Posterior cingulate gyrus (tissue), 11 donors: ENCODE data around the gene ABCA1.

ENCODE experiments used
- DNase-seq, 10 donors: peaks; one replicate each; pipeline versions ENCODE4 v3.0.0 to v3.0.0-alpha.2; 2020 to 2021; ENCODE audit warnings: mixed read lengths in 3 of 10
- intact Hi-C: fragments of 100-400 bp; cut with DNase I; formaldehyde crosslinking; loops from one replicate; pipeline ENCODE4 v1.15.1; 2023

Gene ABCA1

GRCh38 chr9:104743376-104743985 lies 184.5 kb downstream of the ABCA1 start:
- DNase-seq, result no peak
- intact Hi-C loops, result no loop called here

GRCh38 chr9:104740621-104741020 lies 187.3 kb downstream of the ABCA1 start:
- intact Hi-C loops, result no loop called here
- DNase-seq, result no peak

- intact Hi-C loops, result no loop called here
- no peak for DNase-seq
Observed at GRCh38 chr9:104738452-104738851, 189.5 kb downstream of the ABCA1 start.
